ENCODE measurements around the gene MYO6. TPM values are rescaled to one million over a fixed set of nuclear protein-coding genes. Genes with fewer than 3 reads are reported as not detected.

Gene MYO6
- total RNA-seq, 1 experiment from 2014 or later, result 26.8 TPM

DNA sequence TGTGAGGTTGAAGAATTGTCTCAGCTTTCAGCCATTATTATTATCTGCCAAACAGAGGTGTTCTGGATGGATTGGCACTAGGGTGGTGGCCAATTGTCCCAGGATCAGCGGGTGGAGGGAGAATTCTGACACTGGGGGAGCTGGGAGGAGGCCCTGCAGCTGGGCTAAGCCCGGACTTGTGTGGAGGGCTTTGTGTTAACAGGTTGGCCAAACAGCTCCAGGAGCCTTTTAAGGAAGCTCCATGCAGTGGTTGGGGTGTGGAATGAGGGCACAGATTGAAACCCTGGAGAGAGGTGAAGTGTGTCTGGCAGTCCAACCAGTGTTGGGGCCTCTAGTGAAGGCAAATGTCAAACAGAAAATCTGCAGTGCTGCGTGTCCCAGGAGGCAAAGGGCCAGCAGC lies 187.6 kb downstream of the MYO6 start:
- H3K4me3 Mint-ChIP-seq (ENCODE audit: unreplicated experiment), result no peak overlapping the region
- no peaks in the 10 kb centered on the region for H3K9me3 Mint-ChIP-seq (ENCODE audit: unreplicated experiment)
- no peaks in the 10 kb centered on the region for H3K36me3 Mint-ChIP-seq (ENCODE audit: insufficient read depth, unreplicated experiment)
- intact Hi-C loops (cut with micrococcal nuclease), result loop anchor here (5.0 to 10.0 kb wide), 2 partner anchors 396 to 678 kb away; no protein-coding TSS in a partner anchor
- POLR2A ChIA-PET, result interaction anchor here (0.7 kb wide), 1 partner anchor 282 kb away, joined by 3 read pairs; no protein-coding TSS in a partner anchor
- CTCF ChIA-PET, result interaction anchor here (0.9 to 3.6 kb wide), 5 partner anchors 9 to 1520 kb away, joined by 3 to 24 read pairs (median 4); no protein-coding TSS in a partner anchor
- no peak for DNase-seq (ENCODE audit: unreplicated experiment)
- peaks cover 10% of the 10 kb centered on the region for H3K4me1 Mint-ChIP-seq (ENCODE audit: insufficient read depth, unreplicated experiment)
- H3K27ac Mint-ChIP-seq (ENCODE audit: low read depth, unreplicated experiment), result no peak overlapping the region
- no TSS peak for BruUV-seq (replicated peaks)
- TF ChIP-seq, protein P1, sequence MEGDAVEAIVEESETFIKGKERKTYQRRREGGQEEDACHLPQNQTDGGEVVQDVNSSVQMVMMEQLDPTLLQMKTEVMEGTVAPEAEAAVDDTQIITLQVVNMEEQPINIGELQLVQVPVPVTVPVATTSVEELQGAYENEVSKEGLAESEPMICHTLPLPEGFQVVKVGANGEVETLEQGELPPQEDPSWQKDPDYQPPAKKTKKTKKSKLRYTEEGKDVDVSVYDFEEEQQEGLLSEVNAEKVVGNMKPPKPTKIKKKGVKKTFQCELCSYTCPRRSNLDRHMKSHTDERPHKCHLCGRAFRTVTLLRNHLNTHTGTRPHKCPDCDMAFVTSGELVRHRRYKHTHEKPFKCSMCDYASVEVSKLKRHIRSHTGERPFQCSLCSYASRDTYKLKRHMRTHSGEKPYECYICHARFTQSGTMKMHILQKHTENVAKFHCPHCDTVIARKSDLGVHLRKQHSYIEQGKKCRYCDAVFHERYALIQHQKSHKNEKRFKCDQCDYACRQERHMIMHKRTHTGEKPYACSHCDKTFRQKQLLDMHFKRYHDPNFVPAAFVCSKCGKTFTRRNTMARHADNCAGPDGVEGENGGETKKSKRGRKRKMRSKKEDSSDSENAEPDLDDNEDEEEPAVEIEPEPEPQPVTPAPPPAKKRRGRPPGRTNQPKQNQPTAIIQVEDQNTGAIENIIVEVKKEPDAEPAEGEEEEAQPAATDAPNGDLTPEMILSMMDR (IDR thresholded peaks at IDR 0.05; ENCODE audit: unreplicated experiment), result no peak
- no peaks in the 10 kb centered on the region for H3K27me3 Mint-ChIP-seq (ENCODE audit: insufficient read depth, unreplicated experiment)

DNA sequence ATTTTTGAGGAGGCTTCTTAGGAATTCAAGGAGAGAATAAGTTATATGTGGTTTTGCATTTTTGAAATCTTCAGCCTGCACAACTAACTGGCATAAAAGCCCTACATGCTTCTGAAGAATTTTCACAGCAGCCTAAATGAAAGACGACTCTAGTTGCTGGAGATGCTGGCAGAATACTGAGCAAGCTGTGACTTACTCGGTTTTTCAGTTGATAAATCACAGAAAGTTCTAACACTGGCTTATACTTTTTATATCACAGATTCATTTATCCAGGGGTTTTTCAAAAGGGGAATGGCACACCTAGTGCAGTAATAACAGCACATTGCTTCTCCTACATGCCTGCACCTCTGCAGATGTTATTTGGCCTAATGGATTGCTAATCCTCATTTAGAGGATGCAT lies 188.8 kb downstream of the MYO6 start:
- no peak for DNase-seq (ENCODE audit: unreplicated experiment)
- peaks cover 10% of the 10 kb centered on the region for H3K4me1 Mint-ChIP-seq (ENCODE audit: insufficient read depth, unreplicated experiment)
- H3K36me3 Mint-ChIP-seq (ENCODE audit: insufficient read depth, unreplicated experiment), result peaks cover 4% of the 10 kb centered on the region
- H3K27ac Mint-ChIP-seq (ENCODE audit: low read depth, unreplicated experiment), result no peak overlapping the region
- TF ChIP-seq, protein P1 (IDR thresholded peaks at IDR 0.05; ENCODE audit: unreplicated experiment), result no peak
- no peaks in the 10 kb centered on the region for H3K27me3 Mint-ChIP-seq (ENCODE audit: insufficient read depth, unreplicated experiment)
- BruUV-seq (replicated peaks), result no TSS peak
- ChIA-PET CTCF (interaction anchor here (0.7 kb wide), 1 partner anchor 513 kb away, joined by 3 read pairs; no protein-coding TSS in a partner anchor), POLR2A (no interaction called here)
- H3K9me3 Mint-ChIP-seq (ENCODE audit: unreplicated experiment), result no peaks in the 10 kb centered on the region
- intact Hi-C loops (cut with micrococcal nuclease), result loop anchor here (5.0 to 10.0 kb wide), 2 partner anchors 394 to 677 kb away; no protein-coding TSS in a partner anchor
- H3K4me3 Mint-ChIP-seq (ENCODE audit: unreplicated experiment), result no peak overlapping the region

DNA sequence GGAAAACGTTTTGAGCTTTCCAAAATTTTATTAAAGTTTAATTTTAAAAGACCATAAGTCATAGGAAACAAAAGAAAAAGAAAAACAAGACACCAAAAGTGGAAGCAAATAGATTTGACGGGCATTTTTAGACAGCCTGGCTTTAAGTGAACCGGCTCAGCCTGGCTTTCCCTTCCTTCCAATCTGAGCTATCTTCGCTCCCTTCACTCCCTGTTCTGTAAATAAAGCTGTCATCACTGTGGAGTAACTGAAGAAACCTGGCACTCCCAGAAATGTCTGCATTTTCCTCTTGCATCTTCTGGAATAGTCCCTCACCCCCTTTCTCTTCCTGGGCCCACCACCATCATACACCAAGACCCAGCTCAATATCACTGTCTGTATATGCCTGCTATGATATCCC lies 191.5 kb downstream of the MYO6 start:
- Mint-ChIP-seq H3K27me3 (ENCODE audit: insufficient read depth, unreplicated experiment) (no peaks in the 10 kb centered on the region), H3K9me3 (ENCODE audit: unreplicated experiment) (no peaks in the 10 kb centered on the region), H3K36me3 (ENCODE audit: insufficient read depth, unreplicated experiment) (peaks cover 4% of the 10 kb centered on the region), H3K4me3 (ENCODE audit: unreplicated experiment) (no peak overlapping the region), H3K4me1 (ENCODE audit: insufficient read depth, unreplicated experiment) (no peaks in the 10 kb centered on the region), H3K27ac (ENCODE audit: low read depth, unreplicated experiment) (no peak overlapping the region)
- TF ChIP-seq, protein P1 (IDR thresholded peaks at IDR 0.05; ENCODE audit: unreplicated experiment), result no peak
- BruUV-seq (replicated peaks), result no TSS peak
- ChIA-PET CTCF (interaction anchor here (0.5 to 0.9 kb wide), 4 partner anchors 455 to 921 kb away, joined by 3 to 4 read pairs (median 4); no protein-coding TSS in a partner anchor), POLR2A (no interaction called here)
- DNase-seq (ENCODE audit: unreplicated experiment), result no peak
- intact Hi-C loops (cut with micrococcal nuclease), result no loop called here

DNA sequence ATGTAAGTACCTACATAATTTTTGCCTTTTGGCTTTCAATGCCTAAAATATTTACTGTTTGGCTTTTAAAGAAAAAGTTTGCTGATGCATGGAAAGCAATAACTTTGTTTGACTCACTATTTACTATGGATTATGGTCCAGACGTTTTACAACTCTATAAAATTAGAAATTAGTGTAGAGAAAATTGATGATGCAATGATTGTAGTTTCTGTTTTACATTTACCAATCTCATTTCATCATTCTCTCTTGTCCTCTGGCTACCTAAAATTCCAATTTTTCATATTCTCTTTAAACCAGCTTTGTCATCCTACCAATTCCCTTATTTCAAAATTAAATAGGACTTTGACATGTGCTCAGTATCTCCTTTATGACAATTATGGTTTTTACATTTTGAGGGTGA lies 192.5 kb downstream of the MYO6 start:
- no peaks in the 10 kb centered on the region for H3K27me3 Mint-ChIP-seq (ENCODE audit: insufficient read depth, unreplicated experiment)
- H3K4me1 Mint-ChIP-seq (ENCODE audit: insufficient read depth, unreplicated experiment), result no peaks in the 10 kb centered on the region
- no peak for DNase-seq (ENCODE audit: unreplicated experiment)
- H3K4me3 Mint-ChIP-seq (ENCODE audit: unreplicated experiment), result no peak overlapping the region
- CTCF ChIA-PET, result no interaction called here
- POLR2A ChIA-PET, result no interaction called here
- no TSS peak for BruUV-seq (replicated peaks)
- no peaks in the 10 kb centered on the region for H3K9me3 Mint-ChIP-seq (ENCODE audit: unreplicated experiment)
- peaks cover 4% of the 10 kb centered on the region for H3K36me3 Mint-ChIP-seq (ENCODE audit: insufficient read depth, unreplicated experiment)
- TF ChIP-seq, protein P1 (IDR thresholded peaks at IDR 0.05; ENCODE audit: unreplicated experiment), result no peak
- intact Hi-C loops (cut with micrococcal nuclease), result no loop called here
- H3K27ac Mint-ChIP-seq (ENCODE audit: low read depth, unreplicated experiment), result no peak overlapping the region
